ENCODE data around the gene GMEB2.

GMEB2 gene

GRCh38 chr20:63553251-63553932 lies 73.5 kb downstream of the GMEB2 start:
- peak overlapping the region; percentile 40; the same call in 1 of the 2 replicates for H3K27ac ChIP-seq
- TF ChIP-seq CTCF (conservative IDR thresholded peaks at IDR 0.05): no peak

GRCh38 chr20:63552481-63553249 lies 74.2 kb downstream of the GMEB2 start:
- no peak overlapping the region for H3K27ac ChIP-seq

GRCh38 chr20:63551068-63551467 lies 75.8 kb downstream of the GMEB2 start:
- H3K27ac ChIP-seq: no peak overlapping the region
- no peak for TF ChIP-seq CTCF (conservative IDR thresholded peaks at IDR 0.05)

More at GRCh38 chr20:63552481-63553249, 74.2 kb downstream of the GMEB2 start:
- no peak for TF ChIP-seq CTCF (conservative IDR thresholded peaks at IDR 0.05)

GRCh38 chr20:63549679-63550282 lies 77.1 kb downstream of the GMEB2 start:
- TF ChIP-seq CTCF (conservative IDR thresholded peaks at IDR 0.05): no peak
- H3K27ac ChIP-seq: no peak overlapping the region

- TF ChIP-seq CTCF (conservative IDR thresholded peaks at IDR 0.05): no peak
- no peak overlapping the region for H3K27ac ChIP-seq
Measured at GRCh38 chr20:63549019-63549418, 77.9 kb downstream of the GMEB2 start.

- no peak overlapping the region for H3K27ac ChIP-seq
- no peak for TF ChIP-seq CTCF (conservative IDR thresholded peaks at IDR 0.05)
Measured at GRCh38 chr20:63548542-63548941, 78.4 kb downstream of the GMEB2 start.

- TF ChIP-seq CTCF (conservative IDR thresholded peaks at IDR 0.05): no peak
- H3K27ac ChIP-seq: no peak within 1 kb of the TSS
Measured at GRCh38 chr20:63547725-63548480, 79.0 kb downstream of the GMEB2 start, which contains the start of gene SRMS. TSS of gene SRMS (minus strand) at chr20:63547749. CDS start at chr20:63547463, 286 bp downstream.
